Endothelial cell (in vitro differentiated cells): ENCODE measurements around the gene TFDP1. TPM values are rescaled to one million over a fixed set of nuclear protein-coding genes. Genes with fewer than 3 reads are reported as not detected.

Experiments
- DNase-seq: peaks from one replicate; pipeline ENCODE4 v3.0.0; 2021; ENCODE audit warnings: low spot score
- H3K27ac Mint-ChIP-seq: one replicate; pipeline ENCODE4 v1.8.0; 2021; ENCODE audit warnings: mixed read lengths, inconsistent platforms; ENCODE audit not compliant: unreplicated experiment
- H3K27me3 Mint-ChIP-seq: one replicate; pipeline ENCODE4 v1.8.0; 2021; ENCODE audit warnings: mild to moderate bottlenecking, moderate library complexity, mixed read lengths, inconsistent platforms; ENCODE audit not compliant: unreplicated experiment
- H3K36me3 Mint-ChIP-seq: one replicate; pipeline ENCODE4 v1.8.0; 2021; ENCODE audit warnings: mild to moderate bottlenecking, low read depth, mixed read lengths, inconsistent platforms; ENCODE audit not compliant: unreplicated experiment
- H3K4me1 Mint-ChIP-seq: one replicate; pipeline ENCODE4 v1.8.0; 2021; ENCODE audit warnings: mild to moderate bottlenecking, mixed read lengths, inconsistent platforms; ENCODE audit not compliant: unreplicated experiment
- H3K4me3 Mint-ChIP-seq: one replicate; pipeline ENCODE4 v1.8.0; 2021; ENCODE audit warnings: mild to moderate bottlenecking, mixed read lengths, inconsistent platforms; ENCODE audit not compliant: unreplicated experiment
- H3K9me3 Mint-ChIP-seq: one replicate; pipeline ENCODE4 v1.8.0; 2021; ENCODE audit warnings: mixed read lengths, inconsistent platforms; ENCODE audit not compliant: unreplicated experiment
- CTCF ChIP-seq: fragments of 200-600 bp; sonication (generic); IDR thresholded peaks from one replicate; pipeline ENCODE4 v1.5.0; 2021; ENCODE audit warnings: antibody characterized with exemption; ENCODE audit not compliant: unreplicated experiment
- total RNA-seq: library from RNA; stranded (reverse); fragmentation: NEBNext Ultra II Directional; extraction: Animal tissue kit (Norgen Biotek cat#: 25700); gene quantifications from one replicate; pipeline ENCODE4 v1.2.1, GENCODE V29; 2021; ENCODE audit not compliant: unreplicated experiment

The TFDP1 gene
- total RNA-seq, 1 donor from 2014 or later = 65.8 TPM

- peaks cover 33% of the 10 kb centered on the region for H3K36me3 Mint-ChIP-seq
These were observed 46.5 kb upstream of the TFDP1 start for GRCh38 chr13:113537909-113538688.

DNA sequence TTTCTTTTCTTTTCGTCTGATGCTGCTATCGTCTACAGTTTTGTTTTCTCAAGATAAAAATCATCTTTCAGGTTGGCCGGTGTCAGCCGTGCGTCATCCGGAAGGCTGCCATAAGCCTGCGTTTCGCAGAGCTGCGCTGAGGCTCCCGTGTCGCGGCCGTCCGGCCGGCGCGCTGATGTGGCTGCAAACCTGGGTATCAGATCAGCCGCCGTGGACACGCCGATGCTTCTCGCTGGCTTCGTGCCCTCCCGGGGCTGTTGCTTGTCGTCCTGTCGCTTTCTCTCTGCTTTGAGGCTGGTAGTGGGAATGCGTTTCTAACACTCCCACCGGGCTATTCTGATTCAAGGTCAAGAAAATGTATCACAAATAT, 45.9 kb upstream of the TFDP1 start:
- no peaks in the 10 kb centered on the region for H3K9me3 Mint-ChIP-seq

More at GRCh38 chr13:113537909-113538688, 46.5 kb upstream of the TFDP1 start:
- TF ChIP-seq CTCF = no peak
- H3K9me3 Mint-ChIP-seq = no peaks in the 10 kb centered on the region
- H3K27ac Mint-ChIP-seq = no peak overlapping the region
- no peak for DNase-seq
- peak overlapping the region; percentile 39 for H3K4me3 Mint-ChIP-seq
- peaks cover 8% of the 10 kb centered on the region for H3K27me3 Mint-ChIP-seq
- H3K4me1 Mint-ChIP-seq = no peaks in the 10 kb centered on the region

DNA sequence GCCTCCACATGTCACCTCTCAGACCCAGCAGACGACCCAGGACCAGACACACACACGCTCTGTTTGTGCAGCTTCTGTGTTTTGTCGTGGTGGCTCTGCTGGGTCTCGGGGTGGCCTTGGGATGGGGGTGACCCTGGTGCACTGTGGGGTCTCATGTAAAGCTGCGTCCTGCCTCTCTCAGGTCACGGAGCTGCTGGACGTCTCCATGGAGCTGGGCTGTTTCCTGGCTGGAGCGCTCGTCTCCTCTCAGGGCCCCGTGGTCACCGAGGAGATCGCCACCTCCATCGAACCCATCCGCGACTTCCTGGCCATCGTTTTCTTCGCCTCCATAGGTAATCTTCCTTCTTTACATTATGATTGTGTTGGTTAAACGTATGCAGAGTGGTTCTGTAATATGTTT, 45.4 kb upstream of the TFDP1 start:
- Mint-ChIP-seq H3K4me3 (no peak overlapping the region), H3K9me3 (no peaks in the 10 kb centered on the region), H3K4me1 (peaks cover 6% of the 10 kb centered on the region), H3K27ac (no peak overlapping the region), H3K36me3 (peaks cover 39% of the 10 kb centered on the region), H3K27me3 (peaks cover 11% of the 10 kb centered on the region)
- no peak for DNase-seq
- no peak for TF ChIP-seq CTCF

More for the DNA sequence above, 45.9 kb upstream of the TFDP1 start:
- H3K4me3 Mint-ChIP-seq = peak overlapping the region; percentile 39
- TF ChIP-seq CTCF = no peak
- no peak overlapping the region for H3K27ac Mint-ChIP-seq
- H3K27me3 Mint-ChIP-seq = peaks cover 9% of the 10 kb centered on the region
- H3K36me3 Mint-ChIP-seq = peaks cover 37% of the 10 kb centered on the region
- H3K4me1 Mint-ChIP-seq = peaks cover 3% of the 10 kb centered on the region
- no peak for DNase-seq

DNA sequence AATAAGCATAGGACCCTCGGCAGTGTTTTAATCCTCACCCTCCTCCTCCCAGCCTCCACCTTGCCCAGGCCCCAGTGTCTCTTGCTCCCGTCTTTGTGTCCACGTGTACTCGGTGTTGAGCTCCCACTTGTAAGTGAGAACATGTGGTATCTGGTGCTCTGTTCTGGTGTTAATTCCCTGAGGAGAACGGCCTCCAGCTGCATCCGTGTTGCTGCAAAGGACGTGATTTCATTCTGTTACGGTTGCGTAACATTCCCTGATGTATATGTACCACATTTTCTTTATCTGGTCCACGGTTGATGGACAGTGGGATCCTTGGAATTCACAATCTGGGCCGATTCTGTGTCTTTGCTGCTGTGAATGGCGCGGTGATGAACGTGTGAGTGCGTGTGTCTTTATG, 44.7 kb upstream of the TFDP1 start:
- Mint-ChIP-seq H3K36me3 (peaks cover 39% of the 10 kb centered on the region), H3K9me3 (no peaks in the 10 kb centered on the region), H3K4me1 (peaks cover 11% of the 10 kb centered on the region), H3K4me3 (no peak overlapping the region), H3K27me3 (peaks cover 11% of the 10 kb centered on the region), H3K27ac (no peak overlapping the region)
- no peak for TF ChIP-seq CTCF
- no peak for DNase-seq

GRCh38 chr13:113540523-113540922, 44.0 kb upstream of the TFDP1 start:
- Mint-ChIP-seq H3K27ac (peak overlapping the region; percentile 50), H3K9me3 (no peaks in the 10 kb centered on the region), H3K4me1 (peaks cover 18% of the 10 kb centered on the region), H3K27me3 (peaks cover 15% of the 10 kb centered on the region), H3K36me3 (peaks cover 44% of the 10 kb centered on the region), H3K4me3 (peak overlapping the region; percentile 75)
- DNase-seq = no peak
- TF ChIP-seq CTCF = no peak
